ENCODE measurements around the gene ACOX2.

Gene ACOX2

DNA sequence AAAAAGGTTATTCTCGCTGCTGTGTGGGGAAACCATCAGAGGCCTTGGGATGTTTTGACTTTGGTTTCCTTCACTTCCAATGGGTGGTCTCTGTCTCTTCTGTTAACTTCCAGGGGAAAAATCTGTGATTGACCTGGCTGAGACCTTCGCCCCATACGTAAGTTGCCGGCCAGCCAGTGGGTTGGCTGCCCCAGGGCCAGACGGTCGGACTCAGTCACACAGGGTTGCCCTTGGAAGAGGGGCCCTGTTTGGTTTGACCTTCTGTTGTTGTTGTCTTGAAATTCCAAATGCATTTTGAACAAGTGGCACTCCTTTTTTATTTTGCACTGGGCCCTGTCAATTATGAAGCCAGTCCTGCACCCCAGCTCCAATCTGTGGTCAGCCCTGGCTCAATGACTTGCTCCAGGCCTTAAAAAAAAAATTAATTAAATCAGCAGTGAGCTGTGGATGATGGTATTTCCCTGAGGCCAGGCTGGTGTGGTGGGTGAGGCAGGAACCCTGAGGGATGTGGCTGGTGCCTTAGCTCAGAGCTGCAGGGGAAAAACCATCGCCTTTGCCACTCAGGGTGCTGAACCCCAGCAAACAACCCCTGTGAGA, 35.7 kb upstream of the ACOX2 start:
- H3K36me3 Mint-ChIP-seq: no peaks in the 10 kb centered on the region
- H3K4me3 Mint-ChIP-seq: no peak overlapping the region
- H3K4me1 Mint-ChIP-seq (ENCODE audit: low read depth): peaks cover 3% of the 10 kb centered on the region
- no peaks in the 10 kb centered on the region for H3K9me3 Mint-ChIP-seq (ENCODE audit: low read depth)
- no peak overlapping the region for H3K27ac Mint-ChIP-seq
- H3K27me3 Mint-ChIP-seq: no peaks in the 10 kb centered on the region

DNA sequence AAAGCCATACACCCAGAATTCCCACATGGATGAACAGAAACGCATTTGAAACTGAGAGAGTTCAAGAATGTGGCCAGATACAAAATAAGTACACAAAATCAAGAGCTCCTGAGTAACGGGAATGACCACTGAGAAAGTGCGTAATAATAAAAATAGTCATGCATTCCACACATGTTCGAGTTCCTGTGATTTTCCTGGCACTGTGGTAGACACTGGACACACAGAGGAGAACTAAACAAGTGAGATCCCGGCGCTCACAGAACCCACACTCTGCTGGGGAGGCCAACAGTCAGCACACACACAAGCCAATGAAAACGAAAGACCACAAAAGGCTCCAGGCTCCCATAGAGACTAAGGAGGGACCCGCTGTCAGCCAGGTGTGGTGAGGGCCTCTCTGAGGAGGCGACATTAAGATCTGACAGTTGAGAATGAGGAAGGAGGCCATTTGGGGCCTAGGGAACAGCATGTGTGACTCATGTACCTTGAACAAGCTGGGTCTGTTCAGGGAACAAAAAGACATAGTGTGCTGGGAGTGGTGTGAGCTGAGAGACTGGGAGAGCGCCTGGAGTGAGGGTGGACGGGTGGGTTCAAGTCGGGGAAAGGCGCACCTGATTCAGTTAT, 35.1 kb upstream of the ACOX2 start:
- H3K4me3 Mint-ChIP-seq: no peak overlapping the region

DNA sequence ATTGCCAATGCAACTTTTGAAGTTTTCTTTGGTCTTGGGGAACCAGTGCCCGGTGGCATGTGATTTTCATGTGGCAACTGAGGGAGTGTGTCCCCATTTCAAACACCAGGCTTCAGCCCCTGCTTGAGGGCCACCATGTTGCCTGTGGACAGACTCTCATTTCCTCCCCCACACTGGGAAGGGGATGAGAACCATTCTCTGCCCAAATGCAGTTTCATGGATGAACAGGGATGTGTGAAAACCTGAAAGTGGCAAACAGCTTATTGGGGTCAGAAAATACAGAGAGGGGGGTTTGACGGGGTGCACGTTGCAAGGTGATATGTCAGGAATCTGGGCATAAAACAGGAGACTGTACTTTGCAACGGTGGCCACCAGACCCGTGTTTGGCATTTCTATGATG, 33.9 kb upstream of the ACOX2 start:
- Mint-ChIP-seq H3K9me3 (ENCODE audit: low read depth) (no peaks in the 10 kb centered on the region), H3K36me3 (no peaks in the 10 kb centered on the region), H3K4me3 (no peak overlapping the region)

More for the DNA sequence above, 35.1 kb upstream of the ACOX2 start:
- Mint-ChIP-seq H3K4me1 (ENCODE audit: low read depth) (peaks cover 3% of the 10 kb centered on the region), H3K27ac (no peak overlapping the region), H3K27me3 (no peaks in the 10 kb centered on the region), H3K36me3 (no peaks in the 10 kb centered on the region), H3K9me3 (ENCODE audit: low read depth) (no peaks in the 10 kb centered on the region)

DNA sequence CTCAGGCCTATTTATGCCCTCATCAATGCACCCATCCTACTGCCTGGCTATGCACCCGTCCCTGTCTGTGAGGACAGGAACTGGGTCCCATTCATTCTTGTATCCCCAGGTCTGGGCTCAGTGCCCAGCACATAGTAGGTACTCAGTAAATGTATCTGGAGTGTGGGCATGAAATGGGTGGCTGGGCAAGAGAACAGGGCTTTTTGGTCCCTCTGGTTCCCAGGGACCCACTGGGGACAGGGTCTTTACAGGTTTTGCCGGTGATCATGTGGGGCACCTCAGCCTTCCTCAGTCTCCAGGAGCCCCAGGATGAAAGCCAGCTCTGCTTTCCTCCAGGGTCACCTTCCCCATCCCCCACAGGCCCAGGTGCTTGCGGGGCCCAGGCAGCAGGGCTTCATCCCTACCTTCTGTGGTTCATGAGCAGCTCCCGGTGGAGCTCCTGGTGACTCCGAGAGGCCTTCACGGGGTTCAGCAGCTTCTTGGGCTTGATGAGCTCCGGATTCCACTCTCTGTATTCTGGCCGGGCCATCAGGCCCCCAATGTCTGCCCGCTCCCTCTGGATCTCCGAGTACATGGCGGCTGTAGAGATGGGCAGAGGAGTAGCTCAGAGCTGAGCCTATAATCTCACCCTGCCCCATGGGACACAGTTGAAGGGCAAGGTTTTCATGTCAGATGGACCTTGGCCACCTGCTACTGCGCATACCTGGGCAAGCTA, 32.5 kb upstream of the ACOX2 start:
- no peaks in the 10 kb centered on the region for H3K27me3 Mint-ChIP-seq
- H3K27ac Mint-ChIP-seq: no peak overlapping the region
- no peaks in the 10 kb centered on the region for H3K36me3 Mint-ChIP-seq
- no peaks in the 10 kb centered on the region for H3K9me3 Mint-ChIP-seq (ENCODE audit: low read depth)
- H3K4me1 Mint-ChIP-seq (ENCODE audit: low read depth): peaks cover 3% of the 10 kb centered on the region
- H3K4me3 Mint-ChIP-seq: no peak overlapping the region

More for the DNA sequence above, 33.9 kb upstream of the ACOX2 start:
- H3K27me3 Mint-ChIP-seq: no peaks in the 10 kb centered on the region
- H3K27ac Mint-ChIP-seq: no peak overlapping the region
- H3K4me1 Mint-ChIP-seq (ENCODE audit: low read depth): peaks cover 3% of the 10 kb centered on the region

GRCh38 chr3:58568572-58569286, 31.7 kb upstream of the ACOX2 start:
- Mint-ChIP-seq H3K4me1 (ENCODE audit: low read depth) (peaks cover 3% of the 10 kb centered on the region), H3K4me3 (peak overlapping the region; percentile 27), H3K9me3 (ENCODE audit: low read depth) (no peaks in the 10 kb centered on the region), H3K27me3 (no peaks in the 10 kb centered on the region), H3K27ac (no peak overlapping the region), H3K36me3 (no peaks in the 10 kb centered on the region)

DNA sequence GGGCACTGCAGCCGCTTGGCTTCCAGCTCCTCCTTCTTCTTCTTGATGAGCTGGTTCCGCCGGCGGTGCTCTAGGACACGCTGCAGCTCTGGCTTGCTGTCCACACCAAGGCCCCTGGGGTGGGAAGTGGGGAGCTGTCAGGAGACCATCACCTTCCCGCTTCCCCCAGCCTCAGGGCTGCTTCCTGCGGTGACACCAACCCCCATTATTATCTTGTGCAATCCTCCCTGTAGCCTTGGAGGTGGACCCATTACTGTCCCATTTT, 30.2 kb upstream of the ACOX2 start:
- H3K9me3 Mint-ChIP-seq (ENCODE audit: low read depth): no peaks in the 10 kb centered on the region
- no peaks in the 10 kb centered on the region for H3K27me3 Mint-ChIP-seq
- no peaks in the 10 kb centered on the region for H3K36me3 Mint-ChIP-seq
- H3K4me3 Mint-ChIP-seq: no peak overlapping the region
- no peak overlapping the region for H3K27ac Mint-ChIP-seq
- H3K4me1 Mint-ChIP-seq (ENCODE audit: low read depth): peaks cover 3% of the 10 kb centered on the region

DNA sequence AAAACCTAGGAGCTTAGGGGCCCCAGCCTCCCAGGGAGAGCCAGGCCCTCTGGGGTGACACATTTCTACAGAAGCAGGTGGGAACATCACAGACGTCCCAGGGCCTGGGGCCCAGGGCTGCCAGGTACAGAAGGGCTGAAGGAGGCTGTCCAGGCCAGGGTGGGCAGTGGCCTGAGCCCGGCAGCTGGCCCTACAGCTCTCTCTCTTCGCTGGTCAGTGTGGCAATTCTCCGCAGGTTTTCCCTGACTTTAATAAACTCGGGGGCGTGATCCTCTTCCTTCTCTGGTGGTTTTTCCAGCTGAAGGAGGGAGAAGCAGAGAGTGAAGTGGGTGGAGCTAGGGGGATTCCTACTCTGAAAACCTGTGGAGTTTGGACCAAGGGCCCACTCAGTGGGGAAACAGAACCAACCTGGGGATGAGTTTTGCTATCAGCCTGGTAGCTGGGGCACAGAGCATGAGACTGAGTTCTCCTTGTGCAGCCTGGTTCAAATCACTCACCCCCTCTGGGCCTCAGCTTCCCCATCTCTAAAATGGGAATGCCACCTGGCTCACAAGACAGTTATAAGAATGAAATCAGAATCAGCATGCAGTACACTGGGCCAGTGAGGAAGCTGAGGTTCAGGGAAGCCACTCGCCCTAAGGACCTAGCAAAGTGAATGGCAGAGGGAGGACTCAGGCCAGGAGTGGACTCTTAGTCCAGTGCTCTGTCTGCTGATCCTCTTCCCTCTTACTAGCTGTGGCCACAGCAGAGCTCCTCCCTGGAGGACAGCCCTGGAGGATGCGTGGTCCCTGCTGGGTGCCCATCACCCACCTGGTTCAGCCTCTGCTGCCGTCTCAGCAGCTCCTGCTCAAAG, 29.6 kb upstream of the ACOX2 start:
- Mint-ChIP-seq H3K36me3 (no peaks in the 10 kb centered on the region), H3K4me3 (no peak overlapping the region), H3K9me3 (ENCODE audit: low read depth) (no peaks in the 10 kb centered on the region), H3K27ac (no peak overlapping the region), H3K4me1 (ENCODE audit: low read depth) (peaks cover 3% of the 10 kb centered on the region), H3K27me3 (no peaks in the 10 kb centered on the region)

GRCh38 chr3:58565621-58566397, 28.8 kb upstream of the ACOX2 start:
- H3K4me1 Mint-ChIP-seq (ENCODE audit: low read depth): peaks cover 3% of the 10 kb centered on the region
- H3K9me3 Mint-ChIP-seq (ENCODE audit: low read depth): no peaks in the 10 kb centered on the region
- H3K27me3 Mint-ChIP-seq: no peaks in the 10 kb centered on the region
- H3K4me3 Mint-ChIP-seq: no peak overlapping the region
- H3K36me3 Mint-ChIP-seq: no peaks in the 10 kb centered on the region
- no peak overlapping the region for H3K27ac Mint-ChIP-seq

- Mint-ChIP-seq H3K9me3 (ENCODE audit: low read depth) (no peaks in the 10 kb centered on the region), H3K4me3 (no peak overlapping the region), H3K4me1 (ENCODE audit: low read depth) (peaks cover 3% of the 10 kb centered on the region), H3K36me3 (no peaks in the 10 kb centered on the region), H3K27ac (no peak overlapping the region), H3K27me3 (no peaks in the 10 kb centered on the region)
Observed at GRCh38 chr3:58564456-58565160, 27.6 kb upstream of the ACOX2 start.

DNA sequence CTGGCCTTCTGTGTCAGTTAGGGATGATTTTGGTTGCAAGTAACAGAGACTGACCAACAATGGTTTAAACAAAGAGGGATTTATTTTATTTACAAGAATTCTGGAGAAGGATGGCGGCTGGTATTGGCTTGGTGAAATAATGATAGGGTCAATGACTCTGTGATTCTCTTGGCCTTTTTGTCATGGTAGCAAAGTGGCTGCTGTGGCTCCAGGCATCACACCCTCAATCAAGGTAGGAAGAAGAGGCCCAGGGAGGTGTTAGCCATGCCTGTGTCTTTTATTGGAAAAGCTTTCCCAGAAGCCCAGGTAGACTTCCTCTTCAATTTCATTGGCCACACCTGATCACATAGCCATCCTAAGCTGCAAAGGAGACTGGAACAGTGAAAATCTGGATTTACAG, 27.1 kb upstream of the ACOX2 start:
- Mint-ChIP-seq H3K9me3 (ENCODE audit: low read depth) (no peaks in the 10 kb centered on the region), H3K4me3 (no peak overlapping the region), H3K4me1 (ENCODE audit: low read depth) (peaks cover 3% of the 10 kb centered on the region), H3K36me3 (no peaks in the 10 kb centered on the region), H3K27ac (no peak overlapping the region), H3K27me3 (no peaks in the 10 kb centered on the region)

DNA sequence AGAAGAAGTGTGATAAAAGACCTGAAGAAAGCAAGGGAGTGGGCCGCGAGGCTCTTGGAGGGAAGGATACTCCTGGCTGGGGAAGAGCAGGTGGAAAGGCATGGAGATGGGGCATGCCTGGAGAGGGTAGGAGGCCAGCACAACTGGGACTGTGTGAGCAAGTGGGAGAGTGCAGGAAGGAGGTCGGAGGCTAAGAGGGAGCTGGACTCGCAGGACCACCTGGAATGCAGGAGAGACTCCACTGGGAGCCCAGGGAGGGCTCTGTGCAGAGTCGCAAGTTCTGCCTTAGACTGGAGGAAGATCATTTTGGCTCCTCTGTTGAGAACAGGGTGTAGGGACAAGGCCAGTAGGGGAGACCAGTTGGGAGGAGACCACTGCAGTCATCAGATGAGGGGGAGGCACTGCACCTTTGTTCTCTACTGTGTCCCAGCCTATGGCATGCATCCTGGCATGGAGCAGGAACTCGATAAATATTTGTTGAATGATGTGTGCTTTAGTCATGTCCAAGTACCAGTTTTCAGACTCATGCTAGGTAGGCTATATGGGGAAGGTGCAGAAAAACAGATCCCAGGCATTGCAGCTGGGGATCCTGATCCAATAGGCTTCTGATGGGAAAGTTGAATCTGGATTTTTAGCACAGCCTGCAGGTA, 26.5 kb upstream of the ACOX2 start:
- Mint-ChIP-seq H3K27ac (no peak overlapping the region), H3K36me3 (no peaks in the 10 kb centered on the region), H3K4me1 (ENCODE audit: low read depth) (no peaks in the 10 kb centered on the region)

DNA sequence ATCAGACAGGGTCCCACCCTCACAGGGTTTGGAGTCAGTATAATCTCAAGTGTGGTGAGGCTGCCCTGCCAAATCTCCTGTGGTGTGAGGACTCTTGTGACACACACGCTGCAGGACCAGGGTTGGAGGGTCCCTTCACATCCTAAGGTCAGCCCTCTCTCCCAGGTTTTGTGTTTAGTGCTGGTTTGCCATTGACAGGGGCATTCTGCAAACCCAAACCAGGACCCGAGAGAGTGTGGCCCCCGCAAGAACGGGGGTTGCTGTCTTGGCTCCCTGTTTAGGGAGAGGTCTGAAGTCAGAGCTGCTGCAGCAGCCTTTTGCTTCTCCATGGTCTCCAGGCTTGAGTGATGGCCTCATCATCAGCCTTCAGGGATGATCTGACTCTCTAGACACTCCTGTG, 25.5 kb upstream of the ACOX2 start:
- no peaks in the 10 kb centered on the region for H3K27me3 Mint-ChIP-seq
- no peak overlapping the region for H3K4me3 Mint-ChIP-seq
- H3K36me3 Mint-ChIP-seq: no peaks in the 10 kb centered on the region
- no peaks in the 10 kb centered on the region for H3K9me3 Mint-ChIP-seq (ENCODE audit: low read depth)
- H3K27ac Mint-ChIP-seq: no peak overlapping the region
- H3K4me1 Mint-ChIP-seq (ENCODE audit: low read depth): no peaks in the 10 kb centered on the region

More for the DNA sequence above, 26.5 kb upstream of the ACOX2 start:
- no peak overlapping the region for H3K4me3 Mint-ChIP-seq
- no peaks in the 10 kb centered on the region for H3K9me3 Mint-ChIP-seq (ENCODE audit: low read depth)
- H3K27me3 Mint-ChIP-seq: no peaks in the 10 kb centered on the region

DNA sequence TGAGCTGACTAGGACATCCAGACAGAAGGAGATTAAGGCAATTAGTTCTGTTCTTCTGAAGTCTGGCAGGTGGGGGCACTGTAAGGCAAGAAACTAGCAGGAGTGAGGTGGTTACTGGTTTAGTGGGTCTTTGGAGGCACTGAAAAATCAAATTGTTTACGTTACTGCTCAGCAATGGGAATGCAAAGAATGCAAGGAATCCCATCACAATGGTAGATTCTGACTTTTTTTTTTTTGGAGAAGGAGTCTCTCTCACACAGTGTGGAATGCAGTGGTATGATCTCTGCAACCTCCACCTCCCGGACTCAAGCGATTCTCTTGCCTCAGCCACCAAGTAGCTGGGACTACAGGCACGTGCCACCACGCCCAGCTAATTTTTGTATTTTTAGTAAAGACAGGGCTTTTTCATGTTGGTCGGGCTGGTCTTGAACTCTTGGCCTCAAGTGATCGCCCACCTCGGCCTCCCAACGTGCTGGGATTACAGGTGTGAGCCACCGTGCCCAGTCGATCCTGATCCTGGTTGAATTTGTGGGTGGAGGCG, 23.9 kb upstream of the ACOX2 start:
- Mint-ChIP-seq H3K4me3 (no peak overlapping the region), H3K4me1 (ENCODE audit: low read depth) (no peaks in the 10 kb centered on the region), H3K27ac (no peak overlapping the region), H3K9me3 (ENCODE audit: low read depth) (no peaks in the 10 kb centered on the region), H3K36me3 (no peaks in the 10 kb centered on the region), H3K27me3 (no peaks in the 10 kb centered on the region)
